ENCODE data around the gene TTC27.

DNA sequence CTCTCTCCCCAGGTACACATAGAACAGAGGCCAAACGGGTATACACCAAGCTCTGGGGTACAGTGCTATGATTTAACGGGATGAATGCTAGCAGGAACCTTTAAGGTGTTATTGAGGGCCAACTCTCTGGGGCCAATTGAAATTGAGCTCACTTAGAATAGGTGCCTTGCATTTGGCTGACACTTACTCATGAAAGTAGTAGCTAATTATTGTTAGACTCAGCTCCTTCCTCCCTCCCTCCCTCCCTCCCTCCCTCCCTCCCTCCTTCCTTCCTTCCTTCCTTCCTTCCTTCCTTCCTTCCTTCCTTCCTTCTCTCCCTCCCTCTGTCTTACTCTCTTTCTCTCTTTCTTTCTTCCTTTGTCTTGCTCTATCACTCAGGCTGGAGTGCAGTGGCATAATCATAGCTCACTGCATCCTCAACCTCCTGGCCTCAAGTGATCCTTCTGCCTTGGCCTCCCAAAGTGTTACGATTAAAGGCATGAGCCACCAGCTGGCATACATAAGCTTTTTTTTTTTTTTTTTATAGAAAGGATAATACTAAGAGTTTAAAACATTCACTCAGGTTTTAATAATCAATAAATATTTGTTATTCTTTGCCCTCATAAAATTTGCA, 95.7 kb downstream of the TTC27 start:
- TF ChIP-seq POLR2AphosphoS5 (IDR thresholded peaks at IDR 0.05) (no peak), EP300 (conservative IDR thresholded peaks at IDR 0.05; ENCODE audit: poor library complexity, severe bottlenecking) (no peak)
- TF ChIP-seq, protein P1, sequence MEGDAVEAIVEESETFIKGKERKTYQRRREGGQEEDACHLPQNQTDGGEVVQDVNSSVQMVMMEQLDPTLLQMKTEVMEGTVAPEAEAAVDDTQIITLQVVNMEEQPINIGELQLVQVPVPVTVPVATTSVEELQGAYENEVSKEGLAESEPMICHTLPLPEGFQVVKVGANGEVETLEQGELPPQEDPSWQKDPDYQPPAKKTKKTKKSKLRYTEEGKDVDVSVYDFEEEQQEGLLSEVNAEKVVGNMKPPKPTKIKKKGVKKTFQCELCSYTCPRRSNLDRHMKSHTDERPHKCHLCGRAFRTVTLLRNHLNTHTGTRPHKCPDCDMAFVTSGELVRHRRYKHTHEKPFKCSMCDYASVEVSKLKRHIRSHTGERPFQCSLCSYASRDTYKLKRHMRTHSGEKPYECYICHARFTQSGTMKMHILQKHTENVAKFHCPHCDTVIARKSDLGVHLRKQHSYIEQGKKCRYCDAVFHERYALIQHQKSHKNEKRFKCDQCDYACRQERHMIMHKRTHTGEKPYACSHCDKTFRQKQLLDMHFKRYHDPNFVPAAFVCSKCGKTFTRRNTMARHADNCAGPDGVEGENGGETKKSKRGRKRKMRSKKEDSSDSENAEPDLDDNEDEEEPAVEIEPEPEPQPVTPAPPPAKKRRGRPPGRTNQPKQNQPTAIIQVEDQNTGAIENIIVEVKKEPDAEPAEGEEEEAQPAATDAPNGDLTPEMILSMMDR (IDR thresholded peaks at IDR 0.05; ENCODE audit: poor library complexity, severe bottlenecking): no peak

All from neural cell (in vitro differentiated cells).